H1 (cell line): ENCODE data around the gene SH3D19. TPM values are rescaled to one million over a fixed set of nuclear protein-coding genes. Genes with fewer than 3 reads are reported as not detected.

Experiments used
- CTCF ChIA-PET: fragments of 300-600 bp; sonication (Branson Sonifier 250); formaldehyde crosslinking; loops from one replicate; lab custom pipeline; 2021; ENCODE audit not compliant: partially characterized antibody; lab: Charles Lee
- POLR2A ChIA-PET: fragments of 300-600 bp; sonication (Branson Sonifier 250); formaldehyde crosslinking; loops from one replicate; lab custom pipeline; 2021; ENCODE audit warnings: inconsistent platforms; ENCODE audit not compliant: partially characterized antibody; lab: Charles Lee
- DNase-seq, 2 experiments: peaks; one replicate each; pipeline versions ENCODE4 v3.0.0 to v3.0.0-alpha.2; 2010 to 2022; ENCODE audit warnings: low spot score in 2 of 2, low read depth in 1 of 2, mixed read lengths in 1 of 2
- FAIRE-seq: peaks from 2 replicates; lab custom pipeline; 2011; peaks lifted over from hg19 to GRCh38; lab: Jason Lieb, UNC
- H2AFZ ChIP-seq: 2 replicates; pipeline ENCODE4 v1.8.1; 2012; ENCODE audit warnings: low read length, inconsistent platforms
- H2AK5ac ChIP-seq: 2 replicates; pipeline ENCODE4 v1.6.1; 2013; ENCODE audit warnings: low read depth, low read length
- H2BK120ac ChIP-seq: replicated peaks from 2 replicates; pipeline ENCODE3; 2013; ENCODE audit warnings: low read depth, low read length, inconsistent platforms
- H2BK12ac ChIP-seq: 2 replicates; pipeline ENCODE4 v1.6.1; 2013; ENCODE audit warnings: low read depth, low read length
- H2BK15ac ChIP-seq: 2 replicates; pipeline ENCODE4 v1.6.1; 2013; ENCODE audit warnings: low read length
- H2BK20ac ChIP-seq: 2 replicates; pipeline ENCODE4 v1.6.1; 2013; ENCODE audit warnings: low read length
- H2BK5ac ChIP-seq: 2 replicates; pipeline ENCODE4 v1.6.1; 2013; ENCODE audit warnings: low read depth, low read length
- H3K14ac ChIP-seq: 2 replicates; pipeline ENCODE4 v1.6.1; 2013; ENCODE audit warnings: inconsistent platforms; ENCODE audit not compliant: insufficient read length
- H3K18ac ChIP-seq: 2 replicates; pipeline ENCODE4 v1.6.1; 2013; ENCODE audit warnings: low read length; ENCODE audit errors: extremely low read depth
- H3K23ac ChIP-seq: 2 replicates; pipeline ENCODE4 v1.6.1; 2013; ENCODE audit warnings: inconsistent platforms; ENCODE audit not compliant: insufficient read length
- H3K23me2 ChIP-seq: 2 replicates; pipeline ENCODE4 v1.6.1; 2013; ENCODE audit warnings: low read depth, low read length
- H3K27ac ChIP-seq: 2 replicates; pipeline ENCODE4 v1.6.1; 2011; ENCODE audit warnings: low read depth, low read length, inconsistent platforms
- H3K27me3 ChIP-seq, 4 experiments: replicated peaks in 1 of 4; 1 replicate in 1 of 4; 2 replicates in 3 of 4; pipeline versions ENCODE4 v1.6.1 to v1.8.1; 2011 to 2013; ENCODE audit warnings: low read length in 3 of 4, mild to moderate bottlenecking in 3 of 4, inconsistent platforms in 2 of 4, mixed read lengths in 2 of 4, moderate library complexity in 1 of 4; ENCODE audit not compliant: control insufficient read depth in 3 of 4, insufficient read depth in 3 of 4; ENCODE audit errors: extremely low read depth in 1 of 4
- H3K36me3 ChIP-seq, 4 experiments: 2 replicates each; pipeline versions ENCODE4 v1.6.1 to v1.8.1; 2011 to 2013; ENCODE audit warnings: mild to moderate bottlenecking in 4 of 4, low read length in 3 of 4, moderate library complexity in 2 of 4, control low read depth in 1 of 4, inconsistent platforms in 1 of 4; ENCODE audit not compliant: insufficient read depth in 4 of 4, control insufficient read depth in 2 of 4
- H3K4ac ChIP-seq: replicated peaks from 2 replicates; pipeline ENCODE3; 2013; ENCODE audit warnings: low read length, low read depth, mixed read lengths, inconsistent platforms; ENCODE audit not compliant: insufficient read length
- H3K4me1 ChIP-seq, 4 experiments: replicated peaks in 1 of 4; 1 replicate in 1 of 4; 2 replicates in 3 of 4; pipeline versions ENCODE4 v1.6.1 to v1.8.1; 2011 to 2013; ENCODE audit warnings: low read length in 3 of 4, inconsistent platforms in 2 of 4, mixed read lengths in 1 of 4; ENCODE audit not compliant: insufficient read depth in 4 of 4, control insufficient read depth in 3 of 4
- H3K4me2 ChIP-seq, 2 experiments: 2 replicates each; pipeline versions ENCODE4 v1.6.1 to v1.8.1; 2011 to 2013; ENCODE audit warnings: low read depth in 2 of 2, low read length in 2 of 2, control low read depth in 1 of 2, inconsistent platforms in 1 of 2, mild to moderate bottlenecking in 1 of 2; ENCODE audit not compliant: insufficient read depth in 1 of 2
- H3K4me3 ChIP-seq, 4 experiments: fragments of 200-600, 300-600 bp in 1 of 4; sonication (generic), shearing (Covaris generic), sonication (Bioruptor Twin) in 1 of 4; 2 replicates each; pipeline versions ENCODE4 v1.5.1 to v1.8.1; 2011 to 2016; ENCODE audit warnings: low read length in 4 of 4, low read depth in 3 of 4, control low read depth in 2 of 4, inconsistent platforms in 2 of 4, mild to moderate bottlenecking in 2 of 4, mixed read lengths in 1 of 4, moderate library complexity in 1 of 4; ENCODE audit not compliant: insufficient read depth in 2 of 4; ENCODE audit errors: extremely low read depth in 1 of 4
- H3K56ac ChIP-seq: replicated peaks from 2 replicates; pipeline ENCODE3; 2013; ENCODE audit warnings: low read depth, mild to moderate bottlenecking, mixed read lengths, low read length, inconsistent platforms; ENCODE audit not compliant: insufficient read length
- H3K79me1 ChIP-seq: 2 replicates; pipeline ENCODE4 v1.6.1; 2013; ENCODE audit warnings: low read depth, low read length, control low read depth
- H3K79me2 ChIP-seq, 2 experiments: 2 replicates each; pipeline versions ENCODE4 v1.6.1 to v1.8.1; 2012 to 2013; ENCODE audit warnings: low read length in 2 of 2, mild to moderate bottlenecking in 2 of 2, inconsistent platforms in 1 of 2; ENCODE audit not compliant: insufficient read depth in 2 of 2, control insufficient read depth in 1 of 2
- H3K9ac ChIP-seq, 4 experiments: replicated peaks in 1 of 4; 1 replicate in 1 of 4; 2 replicates in 3 of 4; pipeline versions ENCODE4 v1.6.1 to v1.8.1; 2011 to 2013; ENCODE audit warnings: low read depth in 3 of 4, low read length in 3 of 4, control low read depth in 2 of 4, mild to moderate bottlenecking in 2 of 4, moderate library complexity in 2 of 4, inconsistent platforms in 1 of 4; ENCODE audit errors: extremely low read depth in 1 of 4
- H3K9me3 ChIP-seq, 2 experiments: 2 replicates each; pipeline versions ENCODE4 v1.6.1 to v1.8.1; 2012 to 2013; ENCODE audit warnings: mild to moderate bottlenecking in 2 of 2, moderate library complexity in 2 of 2, control low read depth in 1 of 2, inconsistent platforms in 1 of 2, low read depth in 1 of 2, low read length in 1 of 2, mixed read lengths in 1 of 2; ENCODE audit not compliant: insufficient read depth in 2 of 2
- H4K20me1 ChIP-seq, 2 experiments: replicated peaks in 1 of 2; 2 replicates each; pipeline versions ENCODE3 to v1.8.1; 2011 to 2013; ENCODE audit warnings: inconsistent platforms in 2 of 2, low read length in 2 of 2, mild to moderate bottlenecking in 1 of 2; ENCODE audit not compliant: insufficient read depth in 2 of 2, control insufficient read depth in 1 of 2
- H4K5ac ChIP-seq: 2 replicates; pipeline ENCODE4 v1.6.1; 2013; ENCODE audit warnings: low read length, low read depth, mixed read lengths, inconsistent platforms; ENCODE audit not compliant: insufficient read length
- H4K8ac ChIP-seq: 2 replicates; pipeline ENCODE4 v1.8.0; 2013; ENCODE audit warnings: mild to moderate bottlenecking, moderate library complexity, low read length, inconsistent platforms; ENCODE audit not compliant: insufficient read depth; ENCODE audit errors: extremely low read depth
- H4K91ac ChIP-seq: replicated peaks from 2 replicates; pipeline ENCODE3; 2013; ENCODE audit warnings: low read length, mixed read lengths, inconsistent platforms; ENCODE audit not compliant: insufficient read length
- CEBPB ChIP-seq: IDR thresholded peaks from 2 replicates; pipeline ENCODE4 v1.6.1; 2012; ENCODE audit warnings: low read depth, low read length
- CREB1 ChIP-seq: IDR thresholded peaks from 2 replicates; pipeline ENCODE4 v1.6.1; 2012; ENCODE audit warnings: inconsistent platforms
- FOSL1 ChIP-seq: IDR thresholded peaks from 2 replicates; pipeline ENCODE4 v1.6.1; 2011; ENCODE audit warnings: mild to moderate bottlenecking, low read depth, low read length, moderate library complexity; ENCODE audit not compliant: insufficient read depth
- GTF2F1 ChIP-seq: IDR thresholded peaks from 2 replicates; pipeline ENCODE4 v1.6.1; 2012; ENCODE audit warnings: low read depth, low read length, improper control_type of control experiment, borderline replicate concordance
- KDM5A ChIP-seq: fragments of 200-600 bp; IDR thresholded peaks from 2 replicates; pipeline ENCODE4 v1.7.1; 2012; ENCODE audit warnings: mild to moderate bottlenecking, low read length, inconsistent platforms, mixed read lengths
- NANOG ChIP-seq: IDR thresholded peaks from 2 replicates; pipeline ENCODE4 v1.6.1; 2011; ENCODE audit warnings: low read length, low read depth, mild to moderate bottlenecking, inconsistent platforms; ENCODE audit not compliant: insufficient read depth, poor library complexity, severe bottlenecking
- PHF8 ChIP-seq: fragments of 200-600 bp; sonication (generic); conservative IDR thresholded peaks from 2 replicates; pipeline ENCODE4 v1.7.1; 2012; ENCODE audit warnings: low read depth, mild to moderate bottlenecking, inconsistent platforms, low read length, moderate library complexity
- SIN3A ChIP-seq, 2 experiments: IDR thresholded peaks in 1 of 2; conservative IDR thresholded peaks in 1 of 2; 2 replicates each; pipeline ENCODE4 v1.6.1; 2011 to 2012; ENCODE audit warnings: low read length in 2 of 2, improper control_type of control experiment in 1 of 2, low read depth in 1 of 2, mild to moderate bottlenecking in 1 of 2
- YY1 ChIP-seq: IDR thresholded peaks from 2 replicates; pipeline ENCODE4 v1.6.1; 2011; ENCODE audit warnings: low read depth, mild to moderate bottlenecking, low read length
- WGBS, 2 experiments: shearing (Covaris generic) in 1 of 2; methylation state at CpG; one replicate each; pipeline versions ENCODE4 v1.1.6 to v1.1.7; 2013 to 2015; ENCODE audit warnings: low lambda C conversion rate in 2 of 2, mixed read lengths in 2 of 2, inconsistent platforms in 1 of 2, low coverage in 1 of 2, missing lambda C conversion rate in 1 of 2; ENCODE audit not compliant: insufficient replicate concordance in 2 of 2, insufficient coverage in 1 of 2, insufficient read length in 1 of 2; ENCODE audit errors: extremely low coverage in 1 of 2, missing lambda C conversion rate in 1 of 2; 5-methylcytosine and 5-hydroxymethylcytosine counted together
- polyA plus RNA-seq, 7 experiments: library from polyadenylated mRNA; depleted of rRNA in 3 of 7; stranded (reverse) in 5 of 7; unstranded in 2 of 7; fragments of >200 nt in 5 of 7; fragments of 200-250 nt in 2 of 7; gene quantifications; 1 replicate in 5 of 7; 2 replicates in 1 of 7; 4 replicates in 1 of 7; pipeline versions ENCODE4 v1.2.1 to v1.2.3, GENCODE V29; 2011 to 2013; ENCODE audit warnings: missing spikeins in 2 of 7, mixed read lengths in 2 of 7
- total RNA-seq: library from RNA; stranded (reverse); fragmentation: NEBNext Ultra II Directional; extraction: Animal tissue kit (Norgen Biotek cat#: 25700); gene quantifications from 2 replicates; pipeline ENCODE4 v1.2.1, GENCODE V29; 2021
- TF ChIP-seq, protein P1 (sequence below): IDR thresholded peaks from 2 replicates; pipeline ENCODE4 v1.6.1; 2012; ENCODE audit warnings: low read length, inconsistent platforms

The SH3D19 gene
- total and polyA plus RNA-seq, 2 of the 8 experiments (the other 6 are each of a cell fraction or from before 2014, with no cell fraction given) = 11.7 to 51.3 TPM

DNA sequence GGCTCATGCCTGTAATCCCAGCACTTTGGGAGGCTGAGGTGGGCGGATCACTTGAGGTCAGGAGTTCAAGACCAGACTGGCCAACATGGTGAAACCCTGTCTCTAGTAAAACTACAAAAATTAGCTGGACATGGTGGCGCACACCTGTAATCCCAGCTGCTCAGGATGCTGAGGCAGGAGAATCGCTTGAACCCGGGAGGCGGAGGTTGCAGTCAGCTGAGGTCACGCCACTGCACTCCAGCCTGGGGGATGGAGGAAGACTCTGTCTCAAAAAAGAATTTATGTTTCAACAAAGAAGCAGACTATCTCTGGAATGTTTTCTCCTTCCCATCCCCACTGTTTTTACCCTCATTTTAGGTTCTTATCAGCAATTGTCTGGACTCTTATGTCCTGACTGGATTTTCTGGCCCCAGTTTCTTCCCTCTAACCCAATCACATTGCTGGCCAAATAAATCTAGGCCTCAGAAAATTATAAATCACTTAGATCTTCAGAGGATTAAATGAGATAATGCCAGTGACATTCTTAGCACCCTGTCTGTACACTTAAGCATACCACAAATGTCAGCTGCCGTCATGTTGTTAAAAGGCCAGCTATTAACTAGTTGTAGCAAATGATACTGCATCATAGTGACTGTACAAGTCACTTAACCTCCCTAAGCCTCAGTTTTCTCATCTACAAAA is 93.3 kb downstream of the SH3D19 start:
- no peak overlapping the region for H4K91ac ChIP-seq
- no peak overlapping the region for H3K23ac ChIP-seq
- WGBS, 2 experiments = 89% methylated on average over 7 of the region's 7 CpGs; no CpG with 5 or more reads in 1 of the 2 experiments
- H3K56ac ChIP-seq = no peak overlapping the region
- no peaks in the 10 kb centered on the region for H3K27me3 ChIP-seq
- H2BK15ac ChIP-seq = no peak overlapping the region
- FAIRE-seq = no peak
- 0 out of 2 replicates have a peak, but pooled peaks cover 2% of the 10 kb centered on the region for H3K23me2 ChIP-seq
- no peak overlapping the region for H2AK5ac ChIP-seq
- H3K4me2 ChIP-seq = no peak overlapping the region
- no peak for DNase-seq
- no peak overlapping the region for H2BK20ac ChIP-seq
- H3K4me1 ChIP-seq = no peaks in the 10 kb centered on the region
- H4K20me1 ChIP-seq = no peaks in the 10 kb centered on the region
- H4K8ac ChIP-seq = no peak overlapping the region
- H3K79me2 ChIP-seq = peaks cover 0 to 12% of the 10 kb centered on the region in 2 experiments; a peak in 2 of 4 replicates
- H3K9ac ChIP-seq = no peak overlapping the region
- H3K4me3 ChIP-seq = no peak overlapping the region
- no peak overlapping the region for H2BK120ac ChIP-seq
- H3K4ac ChIP-seq = no peak overlapping the region
- H2BK12ac ChIP-seq = no peak overlapping the region
- no peaks in the 10 kb centered on the region for H3K36me3 ChIP-seq
- no peak overlapping the region for H2BK5ac ChIP-seq
- TF ChIP-seq CREB1 (no peak), NANOG (no peak), GTF2F1 (no peak), CEBPB (no peak), SIN3A (conservative IDR thresholded peaks at IDR 0.05 in 1 of 2, IDR thresholded peaks at IDR 0.05 in 1 of 2; ENCODE audit: low read depth in 1 of 2, low read length in 2 of 2) (no peak), PHF8 (no peak), KDM5A (no peak), FOSL1 (no peak), YY1 (no peak)
- TF ChIP-seq, protein P1, sequence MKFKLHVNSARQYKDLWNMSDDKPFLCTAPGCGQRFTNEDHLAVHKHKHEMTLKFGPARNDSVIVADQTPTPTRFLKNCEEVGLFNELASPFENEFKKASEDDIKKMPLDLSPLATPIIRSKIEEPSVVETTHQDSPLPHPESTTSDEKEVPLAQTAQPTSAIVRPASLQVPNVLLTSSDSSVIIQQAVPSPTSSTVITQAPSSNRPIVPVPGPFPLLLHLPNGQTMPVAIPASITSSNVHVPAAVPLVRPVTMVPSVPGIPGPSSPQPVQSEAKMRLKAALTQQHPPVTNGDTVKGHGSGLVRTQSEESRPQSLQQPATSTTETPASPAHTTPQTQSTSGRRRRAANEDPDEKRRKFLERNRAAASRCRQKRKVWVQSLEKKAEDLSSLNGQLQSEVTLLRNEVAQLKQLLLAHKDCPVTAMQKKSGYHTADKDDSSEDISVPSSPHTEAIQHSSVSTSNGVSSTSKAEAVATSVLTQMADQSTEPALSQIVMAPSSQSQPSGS = no peak
- H3K14ac ChIP-seq = no peak overlapping the region
- CTCF ChIA-PET = no interaction called here
- H3K9me3 ChIP-seq = 0 out of 4 replicates have a peak, but pooled peaks cover 0 to 3% of the 10 kb centered on the region in 2 experiments
- no peak overlapping the region for H4K5ac ChIP-seq
- no peaks in the 10 kb centered on the region; the same call in 1 of the 2 replicates for H3K79me1 ChIP-seq
- H3K18ac ChIP-seq = no peak overlapping the region
- POLR2A ChIA-PET = no interaction called here
- no peak overlapping the region for H2AFZ ChIP-seq
- H3K27ac ChIP-seq = no peak overlapping the region
